ENCODE measurements around the gene JPH2.

DNA sequence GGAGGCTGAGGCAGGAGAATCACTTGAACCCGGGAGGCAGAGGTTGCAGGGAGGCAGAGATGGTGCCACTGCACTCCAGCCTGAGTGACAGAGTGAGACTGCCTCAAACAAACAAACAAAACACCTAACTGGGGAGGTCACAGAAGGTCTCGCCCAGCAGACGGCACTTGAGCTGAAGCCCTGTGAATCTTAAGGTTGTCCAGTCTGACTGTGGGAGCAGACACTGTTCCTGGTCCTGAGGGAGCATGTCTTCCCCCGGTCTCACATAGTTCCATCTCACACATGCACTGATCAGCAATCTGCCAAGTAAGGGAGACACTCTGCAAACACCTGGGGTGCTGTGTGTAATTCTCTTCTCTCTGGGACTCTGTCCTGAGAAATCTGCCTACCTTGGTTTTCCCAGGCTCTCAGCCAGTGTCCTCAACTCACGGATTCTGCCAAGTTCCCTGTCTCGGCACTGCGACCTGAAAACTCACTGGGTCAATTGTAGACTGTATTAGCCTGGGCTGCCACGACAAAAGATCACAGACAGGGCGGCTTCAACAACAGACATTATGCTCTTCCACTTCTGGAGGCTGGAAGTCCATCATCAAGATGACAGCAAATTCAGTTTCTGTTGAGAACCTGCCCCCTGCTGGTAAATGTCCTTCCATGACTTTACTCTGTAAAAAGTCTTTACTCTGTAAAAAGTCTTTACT, 94.3 kb downstream of the JPH2 start:
- TF ChIP-seq, protein P1, sequence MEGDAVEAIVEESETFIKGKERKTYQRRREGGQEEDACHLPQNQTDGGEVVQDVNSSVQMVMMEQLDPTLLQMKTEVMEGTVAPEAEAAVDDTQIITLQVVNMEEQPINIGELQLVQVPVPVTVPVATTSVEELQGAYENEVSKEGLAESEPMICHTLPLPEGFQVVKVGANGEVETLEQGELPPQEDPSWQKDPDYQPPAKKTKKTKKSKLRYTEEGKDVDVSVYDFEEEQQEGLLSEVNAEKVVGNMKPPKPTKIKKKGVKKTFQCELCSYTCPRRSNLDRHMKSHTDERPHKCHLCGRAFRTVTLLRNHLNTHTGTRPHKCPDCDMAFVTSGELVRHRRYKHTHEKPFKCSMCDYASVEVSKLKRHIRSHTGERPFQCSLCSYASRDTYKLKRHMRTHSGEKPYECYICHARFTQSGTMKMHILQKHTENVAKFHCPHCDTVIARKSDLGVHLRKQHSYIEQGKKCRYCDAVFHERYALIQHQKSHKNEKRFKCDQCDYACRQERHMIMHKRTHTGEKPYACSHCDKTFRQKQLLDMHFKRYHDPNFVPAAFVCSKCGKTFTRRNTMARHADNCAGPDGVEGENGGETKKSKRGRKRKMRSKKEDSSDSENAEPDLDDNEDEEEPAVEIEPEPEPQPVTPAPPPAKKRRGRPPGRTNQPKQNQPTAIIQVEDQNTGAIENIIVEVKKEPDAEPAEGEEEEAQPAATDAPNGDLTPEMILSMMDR (conservative IDR thresholded peaks at IDR 0.05; ENCODE audit: low read depth, low read length): peak; percentile 89
- no peak for TF ChIP-seq EZH2phosphoT487 (IDR thresholded peaks at IDR 0.05; ENCODE audit: borderline replicate concordance, low read length)

Data from PC-3 (cell line).